Measurements from ENCODE around the gene WIPF2. TPM values are rescaled to one million over a fixed set of nuclear protein-coding genes. Genes with fewer than 3 reads are reported as not detected.
A peak's percentile ranks its signal among the peaks of the same experiment; 100 is the strongest.

The WIPF2 gene
- total RNA-seq, 1 experiment from 2014 or later: 4.6 TPM

DNA sequence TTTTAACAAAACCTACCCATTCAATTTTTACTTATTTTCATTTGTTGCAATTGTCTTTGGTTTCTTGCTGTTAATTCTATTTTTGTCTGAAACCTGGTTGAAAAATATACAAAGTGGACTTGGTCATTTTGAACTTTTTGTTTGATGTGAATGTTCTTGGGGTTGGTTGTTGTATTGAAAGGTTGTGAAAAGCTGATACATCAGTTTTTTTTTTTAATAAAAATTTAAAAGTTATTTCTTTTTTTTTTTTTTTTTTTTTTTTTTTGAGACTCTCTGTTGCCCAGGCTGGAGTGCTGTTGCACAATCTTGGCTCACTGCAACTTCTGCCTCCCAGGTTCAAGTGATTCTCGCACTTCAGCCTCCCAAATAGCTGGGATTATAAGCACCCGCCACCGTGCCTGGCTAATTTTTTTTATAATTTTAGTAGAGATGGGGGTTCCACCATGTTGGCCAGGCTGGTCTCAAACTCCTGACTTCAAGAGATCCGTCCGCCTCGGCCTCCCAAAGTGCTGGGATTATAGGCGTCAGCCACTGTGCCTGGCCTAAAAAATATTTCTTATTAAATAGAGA is 28.9 kb downstream of the WIPF2 start:
- no peak for DNase-seq (ENCODE audit: low read depth)

DNA sequence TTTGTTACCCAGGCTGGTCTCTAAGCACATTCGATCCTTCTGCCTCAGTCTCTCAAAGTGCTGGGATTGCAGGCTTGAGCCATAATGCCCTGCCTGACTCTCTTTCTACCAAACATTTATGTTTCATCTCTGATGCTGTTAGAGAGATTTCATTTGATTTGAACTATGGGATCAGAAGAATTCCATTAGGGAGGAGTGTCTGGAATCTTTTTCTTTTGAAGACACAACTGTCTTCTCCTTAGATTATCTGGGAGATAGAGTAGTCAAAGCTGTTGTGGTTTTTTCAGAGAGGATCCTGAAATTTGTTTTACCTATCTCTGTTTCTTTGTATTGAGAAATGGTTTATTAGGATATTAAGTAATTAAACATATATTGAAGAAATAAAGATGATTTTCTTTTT is 29.4 kb downstream of the WIPF2 start:
- DNase-seq (ENCODE audit: low read depth): no peak

GRCh38 chr17:40251576-40251975 is 32.5 kb downstream of the WIPF2 start:
- peak; percentile 87 for DNase-seq (ENCODE audit: low read depth)

GRCh38 chr17:40253565-40253964 is 34.5 kb downstream of the WIPF2 start:
- DNase-seq (ENCODE audit: low read depth): peak; percentile 5

DNA sequence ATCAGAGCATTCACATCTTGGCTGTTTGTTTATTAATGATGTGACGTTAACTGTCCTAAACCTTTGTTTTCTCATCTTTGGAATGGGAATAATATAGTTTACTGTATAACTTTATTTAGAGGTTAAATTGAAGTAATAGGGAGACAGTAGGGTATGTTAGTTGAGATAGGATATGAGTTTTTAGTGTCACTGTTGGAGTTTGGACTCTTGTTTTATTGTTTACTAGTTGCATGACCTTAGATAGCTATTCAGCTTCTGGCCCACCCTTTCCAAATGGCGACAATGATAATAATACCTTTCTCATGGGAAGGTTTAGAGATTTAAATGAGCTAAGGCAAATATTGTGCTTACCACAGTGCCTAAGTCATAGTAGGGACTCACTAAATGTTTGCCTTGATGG is 40.4 kb downstream of the WIPF2 start:
- no peak for DNase-seq (ENCODE audit: low read depth)

GRCh38 chr17:40260528-40260927 is 41.4 kb downstream of the WIPF2 start:
- no peak for DNase-seq (ENCODE audit: low read depth)

- no peak for DNase-seq (ENCODE audit: low read depth)
These were observed 45.5 kb downstream of the WIPF2 start for GRCh38 chr17:40264458-40265185.

DNA sequence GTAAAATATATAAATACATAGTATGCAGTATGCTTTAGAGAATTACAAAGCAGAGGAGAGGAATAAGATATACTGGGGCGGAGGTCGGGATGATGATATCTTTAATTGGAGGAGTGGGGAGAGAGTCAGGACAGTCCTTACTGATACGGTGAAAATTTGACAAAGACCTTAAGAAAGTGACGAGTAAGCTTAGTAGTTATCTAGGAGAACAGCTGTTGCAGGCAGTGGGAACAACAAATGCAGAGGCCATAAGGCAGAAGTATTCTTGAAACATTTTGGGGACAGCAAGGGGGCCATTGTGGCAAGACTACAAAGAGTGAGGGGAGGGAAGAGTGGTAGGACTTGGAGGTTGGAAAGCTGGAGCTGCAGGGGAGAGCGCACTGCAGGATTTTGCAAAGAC is 46.2 kb downstream of the WIPF2 start:
- DNase-seq (ENCODE audit: low read depth): no peak

DNA sequence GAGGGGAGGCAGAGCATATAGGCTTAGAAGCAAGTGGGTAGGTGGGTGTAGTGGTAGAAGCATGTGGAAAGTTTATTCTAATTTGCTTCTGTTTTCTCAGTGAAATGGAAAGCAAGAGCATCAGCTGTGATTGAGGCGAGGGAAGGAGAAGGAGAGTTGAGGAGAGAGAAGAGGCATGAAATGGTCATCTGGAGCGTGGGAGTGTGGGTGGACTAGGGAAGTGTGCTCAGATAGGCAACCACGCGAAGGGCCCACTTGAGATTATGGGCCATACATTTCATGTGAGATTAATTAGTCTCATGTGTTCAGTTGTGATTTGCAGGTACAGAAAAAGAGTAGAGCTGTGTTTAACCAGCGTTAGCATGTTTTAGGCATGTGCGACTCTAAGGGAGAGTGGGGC is 47.8 kb downstream of the WIPF2 start:
- DNase-seq (ENCODE audit: low read depth): no peak

GRCh38 chr17:40268141-40268712 is 49.1 kb downstream of the WIPF2 start:
- DNase-seq (ENCODE audit: low read depth): no peak

- no peak for DNase-seq (ENCODE audit: low read depth)
These were observed 59.3 kb downstream of the WIPF2 start for GRCh38 chr17:40278414-40278813.

DNA sequence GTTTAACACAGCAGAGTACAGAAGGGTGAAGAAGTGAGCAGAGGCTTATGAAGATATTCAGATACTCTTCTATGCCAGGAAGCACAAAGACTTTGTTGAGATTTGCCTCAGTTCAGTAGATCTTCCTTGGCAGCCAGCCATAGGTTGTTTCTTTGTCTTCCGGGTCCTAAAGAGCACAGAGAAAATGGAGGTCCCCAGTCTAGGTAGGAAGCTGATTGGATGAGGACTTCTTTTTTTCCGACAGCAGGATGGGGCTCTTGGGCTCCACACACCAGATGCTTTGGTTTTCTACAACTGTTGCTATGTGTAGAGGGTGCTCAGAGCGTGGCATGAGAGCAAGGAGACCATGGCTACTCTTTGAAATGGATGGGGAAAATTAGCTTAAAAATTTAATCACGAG is 60.3 kb downstream of the WIPF2 start:
- DNase-seq (ENCODE audit: low read depth): no peak

DNA sequence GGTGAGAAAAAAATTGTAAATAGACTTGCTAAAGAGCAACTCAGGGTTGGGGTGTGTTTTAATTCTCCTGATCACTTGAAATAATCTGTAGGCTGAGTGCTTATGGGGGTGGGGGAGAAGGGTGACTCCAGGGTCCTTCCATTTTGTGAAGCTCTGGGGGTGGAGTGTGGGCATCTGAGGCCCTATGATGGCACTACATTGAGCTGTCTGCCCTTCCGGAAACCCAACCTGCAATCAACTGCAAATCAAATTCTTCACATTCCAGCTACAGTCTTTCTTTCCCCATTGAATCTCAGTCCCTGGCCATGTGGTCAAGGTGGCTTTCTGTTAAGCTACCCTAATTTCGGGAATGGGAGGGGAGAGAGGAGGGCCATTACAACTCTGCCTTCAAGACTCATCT is 62.6 kb downstream of the WIPF2 start:
- no peak for DNase-seq (ENCODE audit: low read depth)

- DNase-seq (ENCODE audit: low read depth): peak; percentile 95
These were observed 64.6 kb downstream of the WIPF2 start for GRCh38 chr17:40283662-40284061.

DNA sequence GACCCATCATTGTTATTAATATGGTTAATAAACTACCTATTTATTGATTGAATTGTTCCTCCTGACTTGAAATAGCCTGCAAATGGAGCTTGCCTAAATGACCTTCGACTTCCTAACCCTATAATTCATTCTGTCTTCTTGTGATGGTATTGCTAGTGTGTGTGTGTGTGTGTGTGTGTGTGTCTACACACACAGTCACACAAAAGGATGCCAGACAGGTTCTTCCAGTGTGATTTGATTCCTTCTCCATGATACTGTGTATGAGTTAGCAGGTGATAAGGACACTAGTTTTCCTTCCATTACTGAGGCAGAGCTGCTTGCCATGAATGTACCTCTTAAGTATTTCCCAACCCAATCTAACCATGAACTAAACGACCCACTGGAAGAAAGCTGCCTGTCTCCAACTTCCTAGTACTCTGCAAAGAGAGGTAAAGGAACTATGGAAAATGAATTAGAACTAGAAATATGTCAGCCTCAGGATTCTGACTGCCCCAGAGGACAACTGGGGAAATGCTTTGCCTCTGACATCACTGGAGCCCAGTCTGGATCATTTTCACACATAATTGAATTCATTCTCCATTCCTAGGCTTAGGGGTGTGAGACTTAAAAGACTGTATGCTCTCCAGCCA is 65.1 kb downstream of the WIPF2 start:
- DNase-seq (ENCODE audit: low read depth): peak; percentile 65

DNA sequence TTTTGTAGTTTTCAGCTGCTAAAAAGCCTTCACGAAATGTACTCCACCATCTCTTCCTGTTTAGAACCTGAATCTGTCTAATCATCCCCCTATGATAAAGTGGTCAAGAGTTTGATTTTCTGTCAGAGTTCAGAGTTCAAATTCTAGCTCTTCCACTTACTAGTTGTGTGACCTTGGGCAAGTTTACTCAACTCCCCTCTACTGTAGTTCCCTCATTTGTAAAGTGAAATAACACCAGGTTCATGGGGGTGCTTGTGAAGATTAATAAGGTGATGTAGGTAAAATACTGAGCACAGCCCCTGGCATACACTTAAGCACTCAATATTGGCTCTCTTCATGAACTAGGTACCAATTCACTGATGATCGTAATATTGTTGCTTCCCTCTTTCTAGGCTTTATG is 67.4 kb downstream of the WIPF2 start:
- no peak for DNase-seq (ENCODE audit: low read depth)

DNA sequence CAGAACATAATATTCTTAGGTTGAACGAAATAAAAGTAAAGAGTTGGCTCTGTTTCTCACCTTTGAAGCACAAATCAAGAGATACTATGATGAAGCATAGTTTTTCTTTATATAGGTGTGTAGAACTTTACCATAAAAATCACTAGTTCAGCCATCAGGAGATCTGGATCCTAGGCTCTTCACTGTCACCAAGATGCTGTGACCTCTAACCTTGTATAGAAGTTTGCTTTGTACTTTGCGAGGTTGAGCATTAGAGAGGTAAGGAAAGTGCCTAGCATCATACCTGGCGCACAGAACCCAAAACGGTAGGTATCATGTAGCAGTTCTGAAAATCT is 68.0 kb downstream of the WIPF2 start:
- DNase-seq (ENCODE audit: low read depth): no peak

- peak; percentile 99 for DNase-seq (ENCODE audit: low read depth)
These were observed 68.6 kb downstream of the WIPF2 start, which contains the start of gene CDC6 for GRCh38 chr17:40287494-40288369. TSS of gene CDC6 (plus strand) at chr17:40287879. CDS start at chr17:40289421, 1,542 bp downstream.

DNA sequence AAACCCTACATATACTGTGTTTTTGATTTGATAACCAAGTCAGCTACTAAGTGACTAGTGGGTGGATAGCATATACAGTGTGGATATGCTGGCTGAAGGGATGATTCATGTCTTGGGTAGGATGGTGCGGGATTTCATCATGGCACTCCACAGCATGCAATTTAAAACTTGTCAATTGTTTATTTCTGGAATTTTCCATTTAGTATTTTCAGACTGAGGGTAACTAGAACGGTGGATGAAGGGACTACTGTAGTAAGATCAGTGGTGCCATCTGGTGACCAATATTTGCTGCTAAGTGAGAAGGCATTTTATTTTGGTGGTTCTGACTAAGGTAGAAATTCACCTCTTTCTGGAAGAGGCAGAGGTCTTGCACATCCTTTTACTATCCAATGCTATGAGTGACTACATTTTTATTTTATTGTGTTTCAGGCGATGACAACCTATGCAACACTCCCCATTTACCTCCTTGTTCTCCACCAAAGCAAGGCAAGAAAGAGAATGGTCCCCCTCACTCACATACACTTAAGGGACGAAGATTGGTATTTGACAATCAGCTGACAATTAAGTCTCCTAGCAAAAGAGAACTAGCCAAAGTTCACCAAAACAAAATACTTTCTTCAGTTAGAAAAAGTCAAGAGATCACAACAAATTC is 71.7 kb downstream of the WIPF2 start:
- peak; percentile 84 for DNase-seq (ENCODE audit: low read depth)

GRCh38 chr17:40291281-40291664 is 72.2 kb downstream of the WIPF2 start:
- DNase-seq (ENCODE audit: low read depth): no peak

DNA sequence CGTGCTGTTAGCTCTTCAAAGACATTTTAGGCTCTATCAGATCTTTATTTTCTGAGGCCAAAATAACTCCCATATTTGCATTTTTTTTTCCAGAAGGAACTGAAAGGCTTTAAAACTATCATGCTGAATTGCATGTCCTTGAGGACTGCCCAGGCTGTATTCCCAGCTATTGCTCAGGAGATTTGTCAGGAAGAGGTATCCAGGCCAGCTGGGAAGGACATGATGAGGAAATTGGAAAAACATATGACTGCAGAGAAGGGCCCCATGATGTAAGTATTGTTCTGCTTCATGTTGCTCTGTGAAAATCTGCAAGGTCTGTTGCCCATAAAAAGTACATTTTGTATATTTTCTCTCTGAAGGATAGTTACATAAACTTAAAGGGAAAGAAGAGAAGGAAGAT is 74.3 kb downstream of the WIPF2 start:
- DNase-seq (ENCODE audit: low read depth): no peak
